HG03103 (cell line): Measurements from ENCODE around the gene ATP6V1D.
"Not testable (repeated sequence)": the region's sequence is repeated elsewhere in the genome, so short reads cannot be mapped to it uniquely, and the experiment has no call there.

Experiments used
- ATAC-seq: cut with Tn5 transposase; IDR thresholded peaks from one replicate; pipeline ENCODE4 v1.9.1; 2021; ENCODE audit warnings: low read depth; ENCODE audit not compliant: unreplicated experiment

The ATP6V1D gene

GRCh38 chr14:67371247-67372148, 11.9 kb upstream of the ATP6V1D start:
- no peak for ATAC-seq

- no peak for ATAC-seq
Observed at GRCh38 chr14:67370830-67371229, 11.2 kb upstream of the ATP6V1D start.

DNA sequence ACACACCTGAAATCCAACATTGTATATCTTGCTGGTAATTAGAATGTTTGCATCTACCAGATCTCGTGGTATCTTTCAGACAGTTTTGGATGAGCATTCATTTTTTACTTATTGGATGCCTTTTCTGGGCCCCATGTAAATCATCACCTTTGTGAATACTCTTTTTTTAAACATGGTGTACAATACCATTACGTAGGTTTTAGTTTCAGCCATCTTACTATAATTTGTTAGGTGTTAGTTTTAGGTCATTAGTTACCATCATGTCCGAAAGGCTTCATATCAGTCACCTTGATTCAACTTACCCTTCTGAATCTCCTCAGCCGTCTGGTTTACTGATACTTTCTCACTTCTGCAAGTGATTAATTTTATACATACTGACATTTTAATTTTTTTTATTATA, 5.9 kb upstream of the ATP6V1D start:
- ATAC-seq: no peak

- ATAC-seq: peak; percentile 10
Observed at GRCh38 chr14:67360470-67361206, 1.0 kb upstream of the ATP6V1D start.

GRCh38 chr14:67358924-67359774, 455 bp downstream of the ATP6V1D start:
- ATAC-seq: no peak

GRCh38 chr14:67357969-67358354, 1.6 kb downstream of the ATP6V1D start:
- ATAC-seq: no peak

DNA sequence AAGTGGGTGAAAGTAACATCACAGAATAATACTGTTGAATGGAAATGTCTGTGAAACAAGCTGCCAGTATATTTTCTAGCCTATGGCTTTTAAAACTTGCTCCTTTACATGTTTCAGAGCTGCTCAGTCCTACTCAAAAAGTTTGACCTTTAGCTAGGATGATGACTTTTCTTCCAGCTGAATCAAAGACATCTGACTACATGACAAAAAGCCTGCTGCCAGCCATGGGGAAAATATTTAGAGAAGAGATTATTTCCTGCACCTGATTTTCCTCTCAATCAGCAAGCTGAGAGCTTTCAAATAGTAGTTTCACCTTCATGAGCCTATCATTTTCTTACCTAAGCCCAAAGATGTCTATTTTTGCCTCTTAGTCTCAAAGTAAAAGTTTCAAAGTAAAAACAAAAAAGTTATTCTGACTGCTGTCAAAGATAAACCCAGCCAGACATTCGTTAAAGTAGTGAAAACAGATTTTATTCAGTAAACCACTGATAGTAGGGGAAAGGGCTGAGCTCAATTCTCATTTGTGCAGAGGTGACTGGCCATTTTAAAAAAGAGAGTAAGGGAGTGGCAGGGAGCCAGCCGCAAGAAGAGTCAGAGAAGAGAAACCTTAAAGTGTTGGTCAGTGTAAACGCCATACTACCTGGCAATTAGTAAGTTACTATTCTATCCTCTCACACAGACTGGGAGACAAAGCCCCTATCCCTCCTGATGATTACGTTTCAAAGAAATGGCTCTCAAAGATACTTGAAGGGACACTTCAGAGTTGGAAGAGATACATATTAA, 2.2 kb downstream of the ATP6V1D start:
- ATAC-seq: no peak

- ATAC-seq: no peak
Observed at GRCh38 chr14:67352055-67352454, 7.5 kb downstream of the ATP6V1D start.

GRCh38 chr14:67345583-67345982, 14.0 kb downstream of the ATP6V1D start:
- no peak for ATAC-seq

DNA sequence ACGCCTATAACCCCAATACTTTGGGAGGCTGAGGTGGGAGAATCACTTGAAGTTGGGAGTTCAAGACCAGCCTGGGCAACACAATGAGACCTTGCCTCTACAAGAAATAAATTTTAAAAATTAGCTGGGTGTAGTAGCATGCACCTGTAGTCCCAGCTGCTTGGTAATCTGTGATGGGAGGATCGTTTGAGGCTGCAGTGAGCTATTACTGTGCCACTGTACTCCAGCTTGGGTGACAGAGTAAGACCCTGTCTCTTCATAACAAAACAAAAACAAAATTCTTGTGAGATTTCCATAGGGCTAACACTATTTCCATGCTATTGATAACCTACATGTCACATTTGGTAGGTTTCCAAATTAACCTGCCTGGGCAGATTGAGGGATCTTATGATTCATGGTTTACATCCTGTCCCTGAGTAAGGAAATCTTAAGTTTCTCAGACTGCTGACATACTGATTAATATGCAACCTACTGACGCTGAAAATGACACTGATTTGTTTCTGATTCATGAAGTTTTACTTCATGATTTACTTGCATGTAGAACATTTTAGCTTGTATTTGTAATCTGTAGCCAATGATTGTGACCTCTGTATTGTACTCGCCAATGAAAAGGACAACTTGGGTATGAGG, 15.9 kb downstream of the ATP6V1D start:
- no peak for ATAC-seq

- ATAC-seq: not testable (repeated sequence)
Observed at GRCh38 chr14:67341231-67341630, 18.4 kb downstream of the ATP6V1D start.

- ATAC-seq: no peak
Observed at GRCh38 chr14:67335781-67336180, 23.8 kb downstream of the ATP6V1D start.

GRCh38 chr14:67332468-67332867, 27.1 kb downstream of the ATP6V1D start:
- ATAC-seq: no peak

GRCh38 chr14:67331368-67332125, 28.1 kb downstream of the ATP6V1D start:
- no peak for ATAC-seq

GRCh38 chr14:67329666-67330065, 29.9 kb downstream of the ATP6V1D start:
- ATAC-seq: not testable (repeated sequence)

DNA sequence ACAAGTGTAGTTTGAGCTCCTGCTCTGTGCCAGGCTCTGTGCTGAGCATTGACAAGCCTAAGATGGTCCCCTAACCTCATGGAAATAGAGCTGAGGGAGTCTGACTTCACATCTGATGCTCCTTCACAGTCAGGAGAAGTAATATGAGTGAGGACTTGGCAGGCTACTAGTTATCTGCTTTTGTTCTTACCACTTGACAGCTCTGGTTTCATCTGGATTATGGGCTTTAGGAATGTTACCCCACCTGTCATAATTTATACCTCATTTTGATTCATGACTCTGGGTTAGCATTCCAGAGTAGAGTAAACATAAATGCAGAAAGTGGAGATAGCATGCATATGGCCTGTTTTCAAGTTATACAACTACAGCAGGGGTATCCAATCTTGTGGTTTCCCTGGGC, 40.5 kb downstream of the ATP6V1D start:
- ATAC-seq: no peak

- ATAC-seq: no peak
Observed at GRCh38 chr14:67317822-67318221, 41.8 kb downstream of the ATP6V1D start.

- no peak for ATAC-seq
Observed at GRCh38 chr14:67313153-67313552, 46.5 kb downstream of the ATP6V1D start.

- no peak for ATAC-seq
Observed at GRCh38 chr14:67311868-67312267, 47.7 kb downstream of the ATP6V1D start.
